GM21529 (cell line): Measurements from ENCODE around the gene DGCR2.
A peak's percentile ranks its signal among the peaks of the same experiment; 100 is the strongest.

Experiments
- ATAC-seq: cut with Tn5 transposase; IDR thresholded peaks from one replicate; pipeline ENCODE4 v1.9.1; 2021; ENCODE audit not compliant: unreplicated experiment

Gene DGCR2

GRCh38 chr22:19110064-19110458, 12.2 kb downstream of the DGCR2 start:
- no peak for ATAC-seq

- ATAC-seq, result peak; percentile 88
Measured at GRCh38 chr22:19109198-19110063, 12.8 kb downstream of the DGCR2 start.

- no peak for ATAC-seq
Measured at GRCh38 chr22:19108807-19109197, 13.4 kb downstream of the DGCR2 start.

- no peak for ATAC-seq
Measured at GRCh38 chr22:19107730-19108074, 14.5 kb downstream of the DGCR2 start.

GRCh38 chr22:19106886-19107729, 15.1 kb downstream of the DGCR2 start:
- no peak for ATAC-seq

- ATAC-seq, result no peak
Measured at GRCh38 chr22:19105867-19106802, 16.1 kb downstream of the DGCR2 start.

GRCh38 chr22:19105456-19105855, 16.8 kb downstream of the DGCR2 start:
- no peak for ATAC-seq

- no peak for ATAC-seq
Measured at GRCh38 chr22:19103880-19104821, 18.1 kb downstream of the DGCR2 start.

GRCh38 chr22:19098157-19098556, 24.1 kb downstream of the DGCR2 start:
- ATAC-seq, result no peak

GRCh38 chr22:19097518-19097917, 24.7 kb downstream of the DGCR2 start:
- no peak for ATAC-seq

GRCh38 chr22:19096555-19096954, 25.7 kb downstream of the DGCR2 start:
- no peak for ATAC-seq

- no peak for ATAC-seq
Measured at GRCh38 chr22:19094393-19094997, 27.7 kb downstream of the DGCR2 start.

GRCh38 chr22:19092725-19093124, 29.5 kb downstream of the DGCR2 start:
- ATAC-seq, result no peak

GRCh38 chr22:19090586-19091127, 31.6 kb downstream of the DGCR2 start:
- no peak for ATAC-seq

GRCh38 chr22:19090183-19090582, 32.0 kb downstream of the DGCR2 start:
- ATAC-seq, result no peak

GRCh38 chr22:19088866-19089595, 33.2 kb downstream of the DGCR2 start:
- ATAC-seq, result no peak

- no peak for ATAC-seq
Measured at GRCh38 chr22:19086896-19087295, 35.3 kb downstream of the DGCR2 start.

GRCh38 chr22:19086417-19086816, 35.8 kb downstream of the DGCR2 start:
- ATAC-seq, result no peak
